Activated CD4-positive, CD25-positive, alpha-beta regulatory T cell treated with anti-CD3 and anti-CD28 coated beads, Interleukin-2, amount 50 U/mL, for 16 hours (primary cell): ENCODE data around the gene HSD11B1L.

Experiments used
- DNase-seq: peaks from one replicate; pipeline ENCODE4 v3.0.0-alpha.2; 2020; ENCODE audit warnings: low read depth, low spot score

HSD11B1L gene

DNA sequence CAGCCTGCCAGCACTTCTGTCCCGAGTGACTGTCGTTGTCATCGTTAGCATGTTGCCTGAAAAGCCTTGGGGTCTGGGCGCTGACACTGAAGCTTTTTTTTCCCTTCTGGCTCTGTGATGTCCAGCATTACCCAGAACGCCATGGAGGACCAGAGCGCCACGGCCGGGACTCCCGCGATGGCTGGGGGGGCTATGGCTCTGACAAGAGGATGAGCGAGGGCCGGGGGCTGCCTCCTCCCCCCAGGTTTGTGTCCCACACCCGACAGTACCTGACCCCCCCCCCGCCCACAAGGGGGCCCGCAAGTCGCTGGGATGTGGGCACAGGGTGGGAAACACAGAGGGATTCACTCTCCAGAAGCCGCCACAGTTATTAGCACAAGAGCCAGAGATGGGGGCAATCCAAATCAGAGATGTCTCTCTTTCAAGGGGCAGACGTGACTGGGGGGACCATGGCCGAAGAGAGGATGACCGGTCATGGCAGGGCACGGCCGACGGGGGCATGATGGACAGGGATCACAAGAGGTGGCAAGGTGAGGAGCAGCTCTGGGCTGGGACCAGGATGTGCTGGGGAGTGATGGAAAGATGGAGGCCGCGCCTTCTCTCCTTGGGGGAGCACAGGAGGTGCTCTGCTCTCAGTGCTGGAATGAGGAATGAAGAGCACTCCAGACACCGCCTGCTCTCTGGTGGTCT, 13.8 kb upstream of the HSD11B1L start:
- no peak for DNase-seq

DNA sequence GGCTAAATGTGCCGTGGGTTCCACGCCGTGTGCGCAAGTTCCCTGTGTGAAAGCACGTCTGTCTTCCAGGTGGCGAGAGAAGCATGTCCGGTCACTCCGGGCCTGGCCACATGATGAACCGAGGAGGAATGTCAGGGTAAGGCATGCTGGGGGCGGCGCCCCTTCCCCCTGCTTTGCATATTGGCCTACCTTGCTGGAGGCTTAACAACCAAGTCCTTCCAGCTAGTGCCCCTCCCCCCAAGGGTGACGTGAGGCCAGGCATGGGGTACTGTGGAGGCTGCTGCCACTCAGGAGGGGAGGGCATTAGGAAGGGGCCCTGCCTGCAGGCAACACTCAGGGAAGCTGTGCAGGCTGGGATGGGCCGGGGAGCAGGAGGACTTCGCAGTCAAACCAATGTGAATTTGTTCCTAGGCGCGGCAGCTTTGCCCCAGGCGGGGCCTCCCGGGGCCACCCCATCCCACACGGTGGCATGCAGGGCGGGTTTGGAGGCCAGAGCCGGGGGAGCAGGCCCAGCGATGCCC, 13.0 kb upstream of the HSD11B1L start:
- no peak for DNase-seq

DNA sequence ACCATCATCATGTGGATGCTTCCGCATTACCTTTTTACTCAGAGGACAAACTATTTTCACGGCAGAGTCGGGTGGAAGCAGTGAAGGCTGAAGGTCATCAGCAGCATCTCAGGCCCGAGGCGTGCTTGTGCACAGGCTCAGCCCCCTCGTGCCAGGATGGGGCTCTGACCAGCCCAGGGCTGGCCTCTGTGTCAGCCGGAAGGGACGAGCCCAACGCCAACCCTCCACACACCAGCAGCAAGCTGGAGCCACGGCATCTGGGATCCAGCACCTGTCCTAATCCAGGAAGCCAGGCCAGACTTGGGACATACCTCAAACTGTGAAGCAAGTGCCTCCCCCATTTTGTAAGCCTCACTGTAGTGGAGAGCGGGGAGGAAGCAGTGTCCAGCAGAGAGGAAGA, 11.6 kb upstream of the HSD11B1L start:
- no peak for DNase-seq

DNA sequence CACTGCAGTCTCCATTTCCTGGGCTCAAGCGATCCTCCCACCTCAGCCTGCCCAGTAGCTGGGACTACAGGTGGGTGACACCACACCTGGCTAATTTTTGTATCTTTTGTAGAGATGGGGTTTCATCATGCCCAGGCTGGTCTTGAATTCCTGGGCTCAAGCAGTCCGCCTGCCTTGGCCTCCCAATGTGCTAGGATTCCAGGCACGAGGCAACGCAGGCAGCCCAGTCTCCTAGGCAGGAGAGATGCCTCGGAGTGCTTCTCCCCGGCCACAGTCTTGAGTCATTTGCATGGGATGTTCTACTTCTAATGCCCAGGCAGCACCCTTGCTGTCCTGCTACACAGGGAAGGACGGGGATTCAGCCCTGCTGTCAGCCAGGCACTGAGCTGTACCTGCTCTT, 9.2 kb upstream of the HSD11B1L start:
- no peak for DNase-seq

DNA sequence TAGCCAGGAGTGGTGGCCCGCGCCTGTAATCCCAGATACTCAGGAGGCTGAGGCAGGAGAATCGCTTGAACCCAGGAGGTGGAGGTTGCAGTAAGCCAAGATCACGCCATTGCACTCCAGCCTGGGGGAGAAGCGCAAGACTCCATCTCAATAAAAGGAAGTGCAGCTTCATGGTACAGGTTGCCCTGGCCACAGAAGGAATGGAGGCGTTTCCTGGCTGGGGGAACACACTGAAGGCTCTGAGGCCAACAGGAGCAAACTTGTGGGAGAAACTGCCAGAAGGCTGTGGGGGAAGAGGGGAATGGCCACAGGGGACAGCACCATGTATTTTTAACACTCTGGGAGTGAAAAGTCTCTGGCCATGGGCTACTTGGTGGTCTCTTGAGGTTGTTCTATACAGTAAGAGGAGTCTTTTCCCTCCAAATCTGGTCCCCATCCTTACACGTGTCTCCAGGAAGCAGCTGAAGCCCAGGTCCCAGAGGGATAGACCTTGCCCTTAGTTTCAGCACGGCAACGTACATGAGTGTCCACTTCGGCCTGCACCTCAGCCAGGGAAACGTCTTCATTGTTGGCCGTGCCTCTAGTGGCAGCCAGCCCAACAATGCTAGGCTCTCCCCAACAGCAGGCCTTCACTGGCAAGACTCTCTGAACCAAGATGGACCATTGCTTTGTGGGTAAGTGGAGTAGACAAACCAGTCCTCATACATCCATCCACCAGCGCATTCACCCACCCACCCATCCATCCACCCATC, 7.9 kb upstream of the HSD11B1L start:
- no peak for DNase-seq

DNA sequence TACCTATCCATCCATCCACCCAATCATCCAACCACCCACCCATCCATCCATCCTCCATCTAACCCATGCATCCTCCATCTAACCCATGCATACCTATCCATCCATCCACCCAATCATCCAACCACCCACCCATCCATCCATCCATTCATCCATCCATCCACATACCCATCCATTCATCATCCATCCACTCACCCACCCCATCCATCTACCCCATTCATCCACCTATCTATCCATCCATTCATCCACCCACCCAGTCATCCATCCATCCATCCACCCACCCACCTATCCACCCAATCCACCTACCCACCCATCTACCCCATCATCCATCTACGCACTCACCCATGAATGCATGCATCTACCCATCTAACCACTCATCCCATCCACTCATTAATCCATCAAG, 7.1 kb upstream of the HSD11B1L start:
- DNase-seq: no peak

DNA sequence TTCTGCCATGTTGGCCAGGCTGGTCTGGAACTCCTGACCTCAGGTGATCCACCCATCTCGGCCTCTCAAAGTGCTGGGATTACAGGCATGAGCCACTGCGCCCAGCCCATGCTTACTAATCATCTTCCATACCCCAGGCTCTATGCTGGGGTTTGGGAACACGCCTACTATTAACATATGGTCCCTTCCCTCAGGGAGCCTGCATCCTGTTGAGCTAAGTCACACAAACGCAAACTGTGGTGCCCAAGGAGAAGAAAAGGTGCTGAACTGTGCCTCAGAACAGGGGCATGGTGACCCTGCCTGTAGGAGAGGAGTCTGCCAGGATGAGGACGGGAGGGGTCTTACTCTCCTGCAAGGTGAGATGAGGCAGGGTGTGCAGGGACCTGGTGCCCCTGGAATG, 6.1 kb upstream of the HSD11B1L start:
- DNase-seq: no peak

DNA sequence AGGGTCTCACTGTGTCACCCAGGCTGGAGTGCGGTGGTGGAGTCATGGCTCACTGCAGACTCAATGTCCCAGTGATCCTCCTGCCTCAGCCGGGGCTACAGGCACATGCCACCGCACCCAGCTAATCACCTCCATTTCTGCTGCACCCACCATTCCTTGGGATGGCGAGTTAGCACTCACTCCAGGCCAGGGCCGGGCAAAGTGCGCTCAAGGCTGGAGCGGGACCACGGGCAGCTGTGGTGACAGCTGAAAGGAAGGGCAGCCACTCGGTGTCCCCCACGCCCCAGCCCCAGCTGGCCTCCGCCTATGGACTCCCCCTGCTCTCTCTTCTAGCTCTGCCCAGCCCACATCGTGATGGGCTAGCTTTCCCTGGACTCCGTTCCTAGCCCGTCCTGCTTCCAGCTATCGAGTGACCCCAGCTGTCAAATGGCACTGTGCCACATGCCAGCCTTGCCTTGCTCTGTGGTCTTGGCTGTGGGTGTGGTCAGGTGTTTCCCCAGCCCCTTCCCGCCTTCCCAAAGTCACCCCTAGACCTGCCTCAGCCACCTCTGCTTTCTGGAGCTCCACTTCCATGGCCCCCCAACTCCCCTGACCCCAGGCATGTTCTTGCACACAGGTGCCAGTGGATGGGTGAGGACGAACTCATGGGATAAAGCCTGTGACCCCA, 4.6 kb upstream of the HSD11B1L start:
- DNase-seq: no peak

DNA sequence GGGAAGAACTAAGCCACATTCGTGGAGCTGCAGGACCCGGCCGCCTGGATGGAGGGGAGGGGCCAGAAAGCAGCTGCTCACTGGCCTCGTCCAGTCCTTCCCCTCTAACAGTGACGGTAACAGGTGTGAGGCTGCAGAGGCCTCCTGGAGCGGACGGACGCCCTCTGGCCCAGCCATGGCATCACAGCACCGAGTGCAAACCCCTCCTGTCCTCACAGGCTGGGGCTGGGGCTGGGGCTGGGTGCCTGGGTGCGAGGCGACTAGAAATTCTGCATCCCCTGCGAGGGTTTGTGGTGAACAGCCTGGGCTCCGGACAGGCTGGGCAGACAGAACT, 4.1 kb upstream of the HSD11B1L start:
- DNase-seq: no peak

DNA sequence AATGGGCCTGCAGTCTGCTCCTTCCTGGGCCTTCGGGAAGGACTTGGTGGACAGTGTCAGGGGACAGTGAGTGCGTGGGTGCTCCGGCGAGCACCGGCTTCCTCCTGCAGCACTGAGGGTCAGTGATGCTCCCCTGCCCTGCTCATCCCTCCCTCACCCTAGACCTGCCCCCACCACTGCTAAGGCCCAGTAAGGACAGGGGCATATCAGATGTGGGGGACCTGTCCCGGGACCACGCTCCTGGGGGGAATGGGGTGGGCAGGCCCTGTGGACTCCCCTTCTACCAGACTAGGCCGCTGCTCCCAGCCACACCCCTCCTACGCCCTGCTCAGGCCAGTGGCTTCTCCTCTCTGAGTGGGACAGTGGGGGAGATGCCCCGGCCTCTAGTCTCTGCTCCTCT, 3.7 kb upstream of the HSD11B1L start:
- no peak for DNase-seq

DNA sequence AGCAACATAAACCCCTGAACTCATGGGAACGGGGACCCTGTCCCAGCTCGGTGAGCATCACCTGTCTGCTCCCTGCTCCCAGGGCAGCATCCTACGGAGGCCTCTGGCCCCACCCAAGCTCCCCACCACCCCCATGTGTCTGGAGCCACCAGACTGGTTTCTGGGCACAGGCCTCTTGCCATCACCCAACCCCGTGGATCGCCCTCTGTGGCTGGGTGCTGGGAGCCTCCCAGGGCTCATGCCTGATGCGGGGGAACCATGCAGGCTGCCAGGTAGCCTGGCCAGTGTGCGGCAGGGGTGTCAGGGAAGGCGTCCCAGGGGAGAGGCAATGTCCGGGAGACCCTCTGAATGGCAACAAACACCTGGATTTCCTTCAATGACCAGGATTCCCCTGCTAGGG, 3.2 kb upstream of the HSD11B1L start:
- no peak for DNase-seq

DNA sequence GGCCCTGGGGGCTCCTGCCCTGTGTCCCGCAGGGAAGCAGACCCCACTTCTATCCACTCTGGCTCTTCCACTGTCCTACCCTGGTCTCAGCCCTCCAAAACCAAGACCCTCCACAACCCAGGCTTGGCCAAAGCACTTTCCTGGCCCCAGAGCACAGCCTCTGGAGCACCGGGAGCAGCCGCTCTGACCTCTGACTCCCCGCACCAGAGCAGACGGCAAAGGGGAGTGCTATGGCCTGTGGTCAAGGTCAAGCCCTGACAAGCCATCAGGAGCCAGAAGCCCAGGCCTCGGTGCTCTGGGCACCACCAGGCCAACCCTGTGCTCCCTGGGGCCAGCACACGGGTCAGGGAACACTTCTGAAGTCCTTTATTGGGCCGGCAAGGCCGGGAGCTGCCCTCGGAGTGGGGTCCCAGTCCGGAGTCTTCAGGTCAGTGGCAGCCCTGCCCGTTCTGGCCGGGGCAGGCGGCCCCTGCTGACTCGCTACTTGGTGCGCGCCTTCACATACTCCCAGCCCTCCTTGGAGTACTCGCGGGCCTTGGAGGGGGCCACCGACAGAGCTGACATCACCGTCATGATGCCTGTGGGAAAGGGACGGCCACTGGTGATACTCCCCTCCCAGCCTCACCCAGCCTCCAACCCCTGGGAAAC, 2.6 kb upstream of the HSD11B1L start:
- no peak for DNase-seq

DNA sequence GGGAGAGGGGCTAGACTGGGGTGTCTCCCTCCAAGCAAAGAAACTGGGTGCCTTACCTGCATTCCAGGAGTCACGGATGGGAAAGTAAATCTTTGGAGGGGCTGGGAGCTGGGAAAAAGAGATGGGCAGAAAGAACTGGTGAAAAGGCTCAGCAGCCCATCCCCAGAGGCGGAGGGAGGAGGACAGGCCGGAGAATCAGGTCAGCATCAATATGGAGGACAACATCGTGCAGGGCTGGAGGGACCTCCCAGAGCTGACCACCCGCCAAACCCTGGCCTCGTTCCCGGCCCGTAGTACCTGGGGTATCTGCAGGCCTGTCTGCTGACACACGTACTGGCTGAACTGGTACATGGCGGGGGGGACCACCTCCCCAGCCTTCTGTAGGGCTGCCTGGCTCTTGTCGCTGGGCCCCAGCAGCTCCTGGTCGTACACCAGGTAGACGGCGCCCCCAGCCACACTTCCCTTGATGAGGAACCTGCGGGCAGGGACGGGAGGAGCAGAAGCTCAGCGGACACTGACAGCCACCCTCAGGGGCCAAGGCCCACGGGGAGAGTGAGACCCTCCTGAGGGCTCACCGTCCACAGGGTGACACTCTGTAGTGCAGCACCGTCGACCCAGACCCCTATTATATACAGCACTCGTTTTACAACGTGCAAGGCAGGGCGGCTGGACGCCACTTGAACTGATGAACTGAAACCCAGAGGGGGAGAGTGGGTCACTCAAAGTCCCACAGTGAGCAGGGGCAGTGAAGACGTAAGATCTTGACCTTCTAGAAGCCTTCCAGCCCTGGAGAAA, 1.3 kb upstream of the HSD11B1L start:
- no peak for DNase-seq

DNA sequence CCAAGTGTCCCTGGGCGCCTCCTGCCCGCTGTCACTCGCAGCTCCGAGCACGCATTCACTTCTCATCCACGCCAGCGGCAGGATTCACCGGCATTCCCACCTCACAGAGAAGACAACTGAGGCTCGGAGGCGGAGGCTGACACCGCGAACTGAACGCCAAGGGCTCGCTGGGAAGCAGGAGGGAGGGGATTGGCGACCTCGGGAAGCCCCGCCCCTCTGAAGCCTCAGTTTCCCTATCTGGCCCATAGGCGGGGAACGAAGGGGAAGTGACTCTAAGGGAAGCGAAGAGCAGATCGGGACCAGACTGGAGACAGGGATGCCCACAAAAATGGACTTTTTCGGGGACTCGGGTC, 767 bp upstream of the HSD11B1L start:
- no peak for DNase-seq

DNA sequence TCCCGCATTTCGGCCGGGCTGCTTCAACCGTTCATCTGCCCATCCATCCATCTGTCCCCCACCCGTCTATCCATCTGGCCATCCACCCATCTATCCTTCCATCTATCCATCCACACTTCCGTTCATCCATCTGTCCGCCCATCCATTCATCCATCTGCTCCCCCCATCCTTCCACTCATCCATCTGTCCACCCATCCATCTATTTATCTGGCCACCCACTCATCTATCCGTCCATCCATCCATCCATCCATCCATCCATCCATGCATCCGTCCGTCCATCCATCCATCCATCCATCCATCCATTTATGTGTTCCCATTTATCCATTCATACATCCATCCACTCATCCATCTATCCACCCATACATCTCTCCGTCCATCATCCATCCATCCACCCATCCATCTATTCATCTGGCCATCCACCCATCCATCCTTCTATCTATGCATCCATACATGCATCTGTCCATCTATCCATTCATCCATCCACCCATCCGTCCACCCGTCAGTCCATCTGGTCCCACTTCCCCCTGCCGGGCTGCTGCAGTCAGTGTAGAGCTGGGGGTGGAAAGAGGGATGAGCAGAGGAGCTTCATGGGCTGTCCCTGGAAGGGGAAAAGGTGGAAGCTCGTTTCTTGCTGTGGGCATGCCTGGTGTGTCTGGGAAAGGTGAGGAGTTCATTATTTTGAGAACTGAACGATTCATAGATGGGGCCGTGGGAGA, 722 bp downstream of the HSD11B1L start:
- DNase-seq: no peak

DNA sequence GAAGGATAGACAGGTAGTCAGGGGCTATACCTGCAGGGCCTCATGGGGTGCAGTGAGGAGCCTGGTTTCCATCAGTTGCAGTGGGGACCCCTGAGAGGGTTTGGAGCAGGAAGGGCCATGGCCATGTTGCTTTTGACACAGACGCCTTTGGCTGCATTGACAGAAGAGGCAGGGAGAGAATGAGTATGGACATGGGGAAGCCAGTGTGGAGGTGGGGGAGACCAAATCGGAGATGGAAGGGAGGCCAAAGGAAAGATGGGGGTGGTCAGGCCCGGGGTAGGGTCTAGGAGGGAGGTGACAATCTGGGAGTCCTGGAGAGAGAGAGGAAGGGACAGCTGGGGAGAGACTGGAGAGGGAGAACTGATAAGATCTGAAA, 1.3 kb downstream of the HSD11B1L start:
- no peak for DNase-seq

DNA sequence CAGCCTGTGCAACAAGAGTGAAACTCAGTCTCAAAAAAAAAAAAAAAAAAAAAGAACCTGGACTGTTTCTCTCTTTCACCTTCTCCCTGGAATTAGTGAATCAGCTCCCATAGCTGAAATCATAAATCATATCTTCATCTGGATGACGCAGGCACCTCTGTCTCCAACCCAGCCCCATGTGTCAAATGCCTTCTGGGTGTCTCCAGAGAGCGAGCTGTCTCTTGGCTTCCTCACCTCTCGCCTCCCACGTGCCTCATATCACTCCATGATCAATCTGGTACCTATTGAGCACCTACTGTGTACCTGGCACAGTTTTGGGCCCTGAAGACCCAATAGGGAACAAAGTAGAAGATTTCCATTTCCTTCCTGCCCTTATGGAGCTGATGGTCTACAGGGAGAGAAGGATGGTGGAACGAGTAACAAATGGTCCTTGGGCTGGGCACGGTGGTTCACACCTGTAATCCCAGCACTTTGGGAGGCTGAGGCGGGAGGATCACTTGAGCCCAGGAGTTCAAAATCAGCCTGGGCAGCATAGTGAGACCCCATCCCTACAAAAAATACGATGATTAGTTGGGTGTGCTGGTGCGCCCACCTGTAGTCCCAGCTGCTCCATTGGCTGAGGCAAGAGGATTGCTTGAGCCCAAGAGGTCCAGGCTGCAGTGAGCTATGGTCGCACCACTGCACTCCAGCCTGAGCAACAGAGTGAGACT, 2.5 kb downstream of the HSD11B1L start:
- no peak for DNase-seq

DNA sequence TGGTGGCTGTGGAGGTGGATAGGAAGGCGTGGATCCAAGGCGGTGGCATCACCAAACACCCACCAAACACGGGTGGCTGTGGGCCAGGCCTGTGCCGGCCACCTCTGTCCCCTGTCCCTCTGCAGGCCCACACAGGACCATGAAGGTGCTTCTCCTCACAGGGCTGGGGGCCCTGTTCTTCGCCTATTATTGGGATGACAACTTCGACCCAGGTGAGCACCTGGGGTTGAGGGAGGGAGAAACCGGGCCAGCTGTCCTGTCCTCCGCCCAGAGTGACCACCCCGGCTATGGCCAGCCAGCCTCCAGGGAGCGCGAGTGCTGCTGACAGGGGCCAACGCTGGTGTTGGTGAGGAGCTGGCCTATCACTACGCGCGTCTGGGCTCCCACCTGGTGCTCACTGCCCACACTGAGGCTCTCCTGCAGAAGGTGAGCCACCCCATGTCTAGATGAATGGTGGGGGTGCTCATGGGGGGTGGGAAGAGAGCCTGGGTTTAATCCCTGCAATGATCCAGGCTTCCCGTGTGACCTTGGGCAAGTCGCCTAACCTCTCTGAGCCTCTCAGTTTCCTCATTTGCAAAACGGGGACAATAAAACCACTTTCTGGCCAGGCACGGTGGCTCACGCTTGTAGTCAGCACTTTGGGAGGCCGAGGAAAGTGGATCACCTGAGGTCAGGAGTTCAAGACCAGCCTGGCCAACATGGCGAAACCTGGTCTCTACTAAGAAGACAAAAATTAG, 4.0 kb downstream of the HSD11B1L start:
- no peak for DNase-seq

DNA sequence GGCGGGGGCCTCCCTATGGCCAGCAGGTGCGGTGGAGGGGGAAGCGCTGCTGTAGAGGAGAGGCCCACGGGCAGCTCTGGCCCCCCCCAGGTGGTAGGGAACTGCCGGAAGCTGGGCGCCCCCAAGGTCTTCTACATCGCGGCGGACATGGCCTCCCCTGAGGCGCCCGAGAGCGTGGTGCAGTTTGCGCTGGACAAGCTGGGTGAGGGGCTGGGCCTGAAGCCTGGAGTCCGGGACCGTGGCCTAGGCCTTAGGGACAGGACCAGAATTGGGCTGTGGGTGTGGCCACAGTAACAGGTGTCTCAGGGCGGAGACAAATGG, 5.5 kb downstream of the HSD11B1L start:
- DNase-seq: no peak
